Neutrophil (primary cell): Measurements from ENCODE around the gene RPA3.

ENCODE experiments used
- H3K27ac ChIP-seq: fragments of 200-600 bp; sonication (generic); 2 replicates; pipeline ENCODE4 v1.5.1; 2016; ENCODE audit warnings: mild to moderate bottlenecking, moderate library complexity
- H3K27me3 ChIP-seq: fragments of 200-600 bp; sonication (generic); 2 replicates; pipeline ENCODE4 v1.6.0; 2016; ENCODE audit warnings: mild to moderate bottlenecking
- H3K36me3 ChIP-seq: fragments of 200-600 bp; sonication (generic); 2 replicates; pipeline ENCODE4 v1.5.1; 2017
- H3K4me1 ChIP-seq, 2 experiments: fragments of 200-600 bp in 1 of 2; sonication (generic) in 1 of 2; 1 replicate in 1 of 2; 2 replicates in 1 of 2; pipeline versions ENCODE4 v1.5.1 to v1.6.1; 2013 to 2016; ENCODE audit warnings: low read depth in 1 of 2, low read length in 1 of 2, mild to moderate bottlenecking in 1 of 2, moderate library complexity in 1 of 2; ENCODE audit not compliant: control insufficient read depth in 1 of 2, insufficient read depth in 1 of 2
- H3K4me3 ChIP-seq, 2 experiments: fragments of 200-600 bp in 1 of 2; sonication (generic) in 1 of 2; 1 replicate in 1 of 2; 2 replicates in 1 of 2; pipeline ENCODE4 v1.5.1; 2013 to 2016; ENCODE audit warnings: low read depth in 1 of 2, low read length in 1 of 2, mild to moderate bottlenecking in 1 of 2, moderate library complexity in 1 of 2
- H3K9me3 ChIP-seq: fragments of 200-600 bp; sonication (generic); 2 replicates; pipeline ENCODE4 v1.5.1; 2016
- CTCF ChIP-seq: fragments of 200-600 bp; sonication (generic); IDR thresholded peaks from 2 replicates; pipeline ENCODE4 v1.5.1; 2016; ENCODE audit warnings: antibody characterized with exemption

RPA3 gene

DNA sequence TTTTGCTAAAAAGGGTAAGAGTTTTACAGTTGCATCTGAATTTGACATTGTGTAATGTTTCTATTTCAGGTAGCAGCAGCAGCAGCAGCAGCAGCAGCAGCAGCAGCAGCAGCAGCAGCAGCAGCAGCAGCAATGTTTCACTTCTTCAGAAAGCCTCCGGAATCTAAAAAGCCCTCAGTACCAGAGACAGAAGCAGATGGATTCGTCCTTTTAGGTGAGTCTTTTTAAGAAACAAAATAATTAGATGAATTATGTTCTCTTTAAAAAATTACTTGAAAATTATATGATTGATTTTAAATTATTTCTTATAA lies 45.2 kb downstream of the RPA3 start:
- no peaks in the 10 kb centered on the region for H3K27me3 ChIP-seq
- no peaks in the 10 kb centered on the region for H3K9me3 ChIP-seq
- no peak overlapping the region for H3K4me3 ChIP-seq
- no peak overlapping the region for H3K27ac ChIP-seq
- no peak for TF ChIP-seq CTCF
- peaks cover 10 to 15% of the 10 kb centered on the region in 2 experiments for H3K4me1 ChIP-seq
- H3K36me3 ChIP-seq: peaks cover 11% of the 10 kb centered on the region

GRCh38 chr7:7672545-7673239 lies 45.7 kb downstream of the RPA3 start:
- H3K36me3 ChIP-seq: peaks cover 11% of the 10 kb centered on the region
- H3K4me3 ChIP-seq: no peak overlapping the region
- no peaks in the 10 kb centered on the region for H3K27me3 ChIP-seq
- H3K9me3 ChIP-seq: no peaks in the 10 kb centered on the region
- H3K4me1 ChIP-seq: peaks cover 14 to 20% of the 10 kb centered on the region in 2 experiments
- H3K27ac ChIP-seq: no peak overlapping the region
- TF ChIP-seq CTCF: no peak

- TF ChIP-seq CTCF: no peak
These were observed 47.0 kb downstream of the RPA3 start for GRCh38 chr7:7671361-7671760.

DNA sequence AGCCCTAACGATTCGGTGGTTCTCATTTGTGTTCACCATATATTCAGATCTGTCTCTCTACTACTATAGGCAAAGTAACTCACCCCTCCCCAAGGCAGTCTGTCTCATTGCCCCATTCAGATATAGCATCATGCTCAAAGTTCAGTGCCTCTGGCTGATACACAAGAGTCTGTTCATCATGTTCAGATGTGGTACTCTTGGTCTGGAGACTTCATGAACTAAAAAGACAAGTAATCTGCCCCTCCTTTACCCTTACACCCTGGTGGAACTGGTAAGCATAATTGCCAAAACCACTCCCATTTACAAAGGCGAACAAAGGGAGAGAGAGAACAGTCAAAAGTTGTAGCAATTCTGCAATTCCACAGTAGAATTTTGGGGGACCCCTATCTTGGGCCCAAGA lies 47.9 kb downstream of the RPA3 start:
- Histone ChIP-seq H3K36me3 (peaks cover 5% of the 10 kb centered on the region), H3K9me3 (no peaks in the 10 kb centered on the region), H3K27me3 (no peaks in the 10 kb centered on the region), H3K27ac (no peak overlapping the region), H3K4me1 (peaks cover 14 to 20% of the 10 kb centered on the region in 2 experiments), H3K4me3 (no peak overlapping the region)
- TF ChIP-seq CTCF: no peak

More at GRCh38 chr7:7671361-7671760, 47.0 kb downstream of the RPA3 start:
- Histone ChIP-seq H3K27ac (no peak overlapping the region), H3K9me3 (no peaks in the 10 kb centered on the region), H3K36me3 (peaks cover 11% of the 10 kb centered on the region), H3K27me3 (no peaks in the 10 kb centered on the region), H3K4me3 (no peak overlapping the region), H3K4me1 (peaks cover 14 to 20% of the 10 kb centered on the region in 2 experiments)

- no peak for TF ChIP-seq CTCF
- no peaks in the 10 kb centered on the region for H3K9me3 ChIP-seq
These were observed 49.7 kb downstream of the RPA3 start for GRCh38 chr7:7668706-7669105.

More at GRCh38 chr7:7668706-7669105, 49.7 kb downstream of the RPA3 start:
- Histone ChIP-seq H3K4me3 (no peak overlapping the region), H3K4me1 (peaks cover 14 to 22% of the 10 kb centered on the region in 2 experiments), H3K36me3 (no peaks in the 10 kb centered on the region), H3K27ac (peak overlapping the region; percentile 49), H3K27me3 (no peaks in the 10 kb centered on the region)
